HepG2 (cell line): ENCODE data around the gene C1orf74. TPM values are rescaled to one million over a fixed set of nuclear protein-coding genes. Genes with fewer than 3 reads are reported as not detected.

Source experiments
- ATM ChIP-seq: fragments of 450-650 bp; IDR thresholded peaks from 2 replicates; pipeline ENCODE4 v1.7.1; 2017; ENCODE audit warnings: mild to moderate bottlenecking, borderline replicate concordance
- CBX1 ChIP-seq: IDR thresholded peaks from one replicate; pipeline ENCODE4 v1.6.1; 2016; ENCODE audit warnings: antibody characterized with exemption, low read depth
- JUND ChIP-seq: sonication (generic); formaldehyde crosslinking; IDR thresholded peaks from 2 replicates; pipeline ENCODE4 v1.8.0; 2022; ENCODE audit warnings: mild to moderate bottlenecking, missing genetic modification reagents
- NCOR1 ChIP-seq: fragments of 200-600 bp; sonication (generic); IDR thresholded peaks from 2 replicates; pipeline ENCODE4 v1.7.0; 2017; ENCODE audit warnings: antibody characterized with exemption, low read length, borderline replicate concordance
- NR2F2 ChIP-seq: IDR thresholded peaks from 2 replicates; pipeline ENCODE4 v1.6.1; 2012; ENCODE audit warnings: low read depth, inconsistent platforms, borderline replicate concordance
- RORA ChIP-seq: sonication (generic); formaldehyde crosslinking; IDR thresholded peaks from 2 replicates; pipeline ENCODE4 v1.5.0; 2020; ENCODE audit warnings: mild to moderate bottlenecking, missing genetic modification reagents, moderate library complexity
- SMYD3 ChIP-seq: sonication (generic); formaldehyde crosslinking; IDR thresholded peaks from 2 replicates; pipeline ENCODE4 v1.8.1; 2023; ENCODE audit warnings: mild to moderate bottlenecking, missing genetic modification reagents
- SNRNP70 ChIP-seq: fragments of 200-400 bp; formaldehyde crosslinking; IDR thresholded peaks from 2 replicates; pipeline ENCODE4 v1.6.1; 2017; ENCODE audit warnings: mild to moderate bottlenecking, low read depth, low read length, moderate library complexity
- TARDBP ChIP-seq: sonication (generic); formaldehyde crosslinking; IDR thresholded peaks from 2 replicates; pipeline ENCODE4 v1.8.0; 2022; ENCODE audit warnings: mild to moderate bottlenecking, missing genetic modification reagents
- ZKSCAN1 ChIP-seq: fragments of 150-350 bp; IDR thresholded peaks from 2 replicates; pipeline ENCODE4 v1.6.1; 2014; ENCODE audit warnings: low read length
- ZNF34 ChIP-seq: sonication (generic); formaldehyde crosslinking; IDR thresholded peaks from 2 replicates; pipeline ENCODE4 v1.4.0; 2020; ENCODE audit warnings: mild to moderate bottlenecking, missing genetic modification reagents, borderline replicate concordance
- ZNF362 ChIP-seq: sonication (generic); formaldehyde crosslinking; IDR thresholded peaks from 2 replicates; pipeline ENCODE4 v1.4.0; 2020; ENCODE audit warnings: missing genetic modification reagents, mild to moderate bottlenecking, borderline replicate concordance
- ZNF383 ChIP-seq: sonication (generic); formaldehyde crosslinking; IDR thresholded peaks from 2 replicates; pipeline ENCODE4 v1.4.0; 2020; ENCODE audit warnings: missing genetic modification reagents, mild to moderate bottlenecking, borderline replicate concordance
- ZNF510 ChIP-seq: sonication (generic); formaldehyde crosslinking; IDR thresholded peaks from 2 replicates; pipeline ENCODE4 v1.4.0; 2020; ENCODE audit warnings: low read depth, mild to moderate bottlenecking, missing genetic modification reagents
- ZNF572 ChIP-seq: sonication (generic); formaldehyde crosslinking; IDR thresholded peaks from 2 replicates; pipeline ENCODE4 v1.5.1; 2020; ENCODE audit warnings: mild to moderate bottlenecking, missing genetic modification reagents
- ZNF747 ChIP-seq: sonication (generic); formaldehyde crosslinking; IDR thresholded peaks from 2 replicates; pipeline ENCODE4 v1.8.1; 2023; ENCODE audit warnings: missing genetic modification reagents, mild to moderate bottlenecking, borderline replicate concordance
- polyA plus RNA-seq, 8 experiments: library from polyadenylated mRNA; depleted of rRNA in 3 of 8; stranded (reverse) in 7 of 8; unstranded in 1 of 8; fragments of >200 nt; fragmentation: Illumina TruSeq in 4 of 8; extraction: Trizol in 4 of 8; gene quantifications; 2 replicates each; pipeline versions ENCODE4 v1.2.1 to v1.2.3, GENCODE V29; 2011 to 2016; ENCODE audit warnings: low read depth in 4 of 8, missing spikeins in 1 of 8, mixed read lengths in 1 of 8; ENCODE audit not compliant: insufficient read depth in 1 of 8
- total RNA-seq, 5 experiments: library from RNA; depleted of rRNA; stranded (reverse); fragments of >200 nt; fragmentation: Illumina TruSeq; extraction: Trizol; gene quantifications; 2 replicates each; pipeline ENCODE4 v1.2.3, GENCODE V29; 2016; ENCODE audit warnings: low read depth in 1 of 5
- TF ChIP-seq, protein P1 (sequence below): sonication (generic); formaldehyde crosslinking; IDR thresholded peaks from 2 replicates; pipeline ENCODE4 v1.9.0; 2021; ENCODE audit warnings: missing genetic modification reagents, borderline replicate concordance
- TF ChIP-seq, protein P2 (sequence below): IDR thresholded peaks from 2 replicates; pipeline ENCODE4 v1.6.1; 2012; ENCODE audit warnings: low read depth, low read length, improper control_type of control experiment
- TF ChIP-seq, protein P3 (sequence below): sonication (generic); formaldehyde crosslinking; IDR thresholded peaks from 2 replicates; pipeline ENCODE4 v1.4.0; 2020; ENCODE audit warnings: missing genetic modification reagents

C1orf74 gene
- total and polyA plus RNA-seq, 2 of the 13 experiments (the other 11 are each of a cell fraction or from before 2014, with no cell fraction given): 0.33 to 0.71 TPM

DNA sequence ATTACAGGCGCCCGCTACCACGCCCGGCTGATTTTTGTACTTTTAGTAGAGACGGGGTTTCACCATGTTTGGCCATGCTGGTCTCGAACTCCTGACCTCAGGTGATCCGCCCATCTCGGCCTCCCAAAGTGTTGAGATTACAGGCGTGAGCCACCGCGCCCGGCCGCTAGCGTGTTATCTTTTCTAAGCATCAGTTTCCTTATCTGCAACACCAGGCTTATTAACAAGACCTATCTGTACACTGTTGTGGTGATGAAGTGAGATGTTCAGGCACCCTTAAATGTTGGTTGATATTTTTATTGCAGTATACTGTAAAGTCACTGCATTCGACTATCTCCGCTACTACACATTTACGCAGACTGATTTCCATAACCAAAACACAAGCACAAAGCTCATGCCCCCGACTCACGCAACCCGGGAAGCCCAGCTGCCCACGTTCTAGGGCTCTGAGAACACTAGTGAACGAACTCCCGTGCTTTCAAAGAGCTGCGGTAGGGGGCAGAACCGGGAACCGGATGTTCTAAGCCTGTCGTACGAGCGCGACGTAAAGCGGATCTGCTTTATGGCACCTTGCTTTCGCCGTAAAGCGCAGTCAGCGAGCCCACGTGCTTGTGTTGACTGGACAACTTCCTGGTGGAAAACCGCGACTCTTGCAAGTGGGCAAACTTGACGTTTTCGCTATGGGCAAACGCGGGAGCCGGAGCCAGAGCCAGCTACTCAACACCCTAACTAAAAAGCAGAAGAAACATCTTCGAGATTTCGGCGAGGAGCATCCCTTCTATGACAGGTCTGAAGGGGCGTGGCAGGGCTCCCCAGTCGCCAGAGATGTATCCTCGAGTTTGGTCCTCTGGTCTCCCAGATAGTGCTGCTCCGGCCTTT lies 43.3 kb upstream of the C1orf74 start, which contains the start of gene UTP25 (continued):
- no peak for TF ChIP-seq ZNF34
- no peak for TF ChIP-seq RORA (CRISPR knock-in tag)
- TF ChIP-seq TARDBP (CRISPR knock-in tag): peak; percentile 79
- TF ChIP-seq, protein P1, sequence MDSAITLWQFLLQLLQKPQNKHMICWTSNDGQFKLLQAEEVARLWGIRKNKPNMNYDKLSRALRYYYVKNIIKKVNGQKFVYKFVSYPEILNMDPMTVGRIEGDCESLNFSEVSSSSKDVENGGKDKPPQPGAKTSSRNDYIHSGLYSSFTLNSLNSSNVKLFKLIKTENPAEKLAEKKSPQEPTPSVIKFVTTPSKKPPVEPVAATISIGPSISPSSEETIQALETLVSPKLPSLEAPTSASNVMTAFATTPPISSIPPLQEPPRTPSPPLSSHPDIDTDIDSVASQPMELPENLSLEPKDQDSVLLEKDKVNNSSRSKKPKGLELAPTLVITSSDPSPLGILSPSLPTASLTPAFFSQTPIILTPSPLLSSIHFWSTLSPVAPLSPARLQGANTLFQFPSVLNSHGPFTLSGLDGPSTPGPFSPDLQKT: no peak
- no peak for TF ChIP-seq ZNF383 (CRISPR knock-in tag)
- TF ChIP-seq, protein P2, sequence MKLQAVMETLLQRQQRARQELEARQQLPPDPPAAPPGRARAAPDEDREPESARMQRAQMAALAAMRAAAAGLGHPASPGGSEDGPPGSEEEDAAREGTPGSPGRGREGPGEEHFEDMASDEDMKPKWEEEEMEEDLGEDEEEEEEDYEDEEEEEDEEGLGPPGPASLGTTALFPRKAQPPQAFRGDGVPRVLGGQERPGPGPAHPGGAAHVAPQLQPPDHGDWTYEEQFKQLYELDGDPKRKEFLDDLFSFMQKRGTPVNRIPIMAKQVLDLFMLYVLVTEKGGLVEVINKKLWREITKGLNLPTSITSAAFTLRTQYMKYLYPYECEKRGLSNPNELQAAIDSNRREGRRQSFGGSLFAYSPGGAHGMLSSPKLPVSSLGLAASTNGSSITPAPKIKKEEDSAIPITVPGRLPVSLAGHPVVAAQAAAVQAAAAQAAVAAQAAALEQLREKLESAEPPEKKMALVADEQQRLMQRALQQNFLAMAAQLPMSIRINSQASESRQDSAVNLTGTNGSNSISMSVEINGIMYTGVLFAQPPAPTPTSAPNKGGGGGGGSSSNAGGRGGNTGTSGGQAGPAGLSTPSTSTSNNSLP: no peak
- no peak for TF ChIP-seq JUND (CRISPR knock-in tag)
- no peak for TF ChIP-seq SNRNP70
- no peak for TF ChIP-seq NCOR1
- no peak for TF ChIP-seq ATM
- TF ChIP-seq ZNF510 (CRISPR knock-in tag): no peak
- no peak for TF ChIP-seq ZNF362 (CRISPR knock-in tag)
- peak; percentile 54; the same call in 1 of the 2 replicates for TF ChIP-seq NR2F2
- TF ChIP-seq SMYD3 (CRISPR knock-in tag): no peak
- no peak for TF ChIP-seq ZNF747 (CRISPR knock-in tag)
- TF ChIP-seq ZKSCAN1: no peak
- TF ChIP-seq ZNF572: peak; percentile 96; the same call in 1 of the 2 replicates
- peak; percentile 76 for TF ChIP-seq CBX1
- TF ChIP-seq, protein P3, sequence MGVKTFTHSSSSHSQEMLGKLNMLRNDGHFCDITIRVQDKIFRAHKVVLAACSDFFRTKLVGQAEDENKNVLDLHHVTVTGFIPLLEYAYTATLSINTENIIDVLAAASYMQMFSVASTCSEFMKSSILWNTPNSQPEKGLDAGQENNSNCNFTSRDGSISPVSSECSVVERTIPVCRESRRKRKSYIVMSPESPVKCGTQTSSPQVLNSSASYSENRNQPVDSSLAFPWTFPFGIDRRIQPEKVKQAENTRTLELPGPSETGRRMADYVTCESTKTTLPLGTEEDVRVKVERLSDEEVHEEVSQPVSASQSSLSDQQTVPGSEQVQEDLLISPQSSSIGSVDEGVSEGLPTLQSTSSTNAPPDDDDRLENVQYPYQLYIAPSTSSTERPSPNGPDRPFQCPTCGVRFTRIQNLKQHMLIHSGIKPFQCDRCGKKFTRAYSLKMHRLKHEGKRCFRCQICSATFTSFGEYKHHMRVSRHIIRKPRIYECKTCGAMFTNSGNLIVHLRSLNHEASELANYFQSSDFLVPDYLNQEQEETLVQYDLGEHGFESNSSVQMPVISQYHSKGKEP (CRISPR knock-in tag): no peak
